Upper lobe of left lung (tissue), 4 donors: Measurements from ENCODE around the gene ZSCAN32.

ENCODE experiments used
- CTCF ChIP-seq, 6 experiments: fragments of 450-650 bp in 4 of 6; fragments of 200-600 bp in 2 of 6; sonication (generic) in 2 of 6; IDR thresholded peaks; one replicate each; pipeline ENCODE4 v1.5.1; 2016 to 2019; ENCODE audit warnings: antibody characterized with exemption in 6 of 6
- EP300 ChIP-seq, 4 donors: sonication (generic); formaldehyde crosslinking; IDR thresholded peaks; one replicate each; pipeline ENCODE4 v1.5.1; 2017; ENCODE audit warnings: antibody characterized with exemption in 4 of 4, control low read depth in 2 of 4
- POLR2A ChIP-seq, 4 donors: fragments of 450-650 bp; IDR thresholded peaks; one replicate each; pipeline ENCODE4 v1.5.1; 2016 to 2017; ENCODE audit warnings: antibody characterized with exemption in 4 of 4, mild to moderate bottlenecking in 2 of 4

- TF ChIP-seq CTCF (IDR thresholded peaks at IDR 0.05) = no peak
- TF ChIP-seq POLR2A (IDR thresholded peaks at IDR 0.05) = peak in 2 of 4 donors; percentile 34 to 46
- TF ChIP-seq EP300 (IDR thresholded peaks at IDR 0.05) = no peak
These were observed 42.6 kb upstream of the ZSCAN32 start, which contains the start of the genes NAA60 and ZNF597 for GRCh38 chr16:3443108-3444031.
